Measurements from ENCODE around the gene COL5A1.

- no peak for TF ChIP-seq CTCF (IDR thresholded peaks at IDR 0.05)
- no peak for TF ChIP-seq POLR2A (IDR thresholded peaks at IDR 0.05)
Measured at GRCh38 chr9:134707731-134708671, 66.4 kb downstream of the COL5A1 start.

All from esophagus squamous epithelium (tissue), 4 donors.